ENCODE results near the gene ZNF277. TPM values are rescaled to one million over a fixed set of nuclear protein-coding genes. Genes with fewer than 3 reads are reported as not detected.

ZNF277 gene
- total RNA-seq, 1 experiment from 2014 or later = 13.1 TPM

DNA sequence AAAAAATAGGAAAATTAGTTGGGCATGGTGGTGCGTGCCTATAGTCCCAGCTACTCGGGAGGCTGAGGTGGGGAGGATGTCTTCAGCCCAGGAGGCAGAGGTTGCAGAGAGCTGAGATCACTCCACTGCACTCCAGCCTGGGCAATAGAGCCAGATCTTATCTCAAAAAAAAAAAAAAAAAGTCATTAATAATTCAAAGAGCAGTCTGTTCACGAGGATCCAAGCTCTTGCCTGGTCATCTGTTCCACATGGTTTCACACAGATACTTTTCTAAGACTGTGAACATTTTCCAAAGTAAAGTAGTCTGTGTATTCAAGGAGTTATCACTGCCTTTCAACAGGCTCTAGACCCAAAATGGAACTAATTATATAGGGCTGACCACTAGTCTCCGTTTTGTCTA is 86.9 kb downstream of the ZNF277 start:
- Histone ChIP-seq H3K18ac (ENCODE audit: insufficient read length, low read depth, low read length) (no peak overlapping the region), H3K23ac (ENCODE audit: insufficient read length, low read depth, low read length) (no peak overlapping the region), H3K4me2 (ENCODE audit: insufficient read depth, insufficient read length, low read length) (no peak overlapping the region), H2BK20ac (ENCODE audit: low read depth, low read length, poor library complexity, severe bottlenecking) (no peak overlapping the region), H2AFZ (ENCODE audit: low read length) (no peak overlapping the region), H2BK5ac (ENCODE audit: insufficient read length, low read length) (no peak overlapping the region), H2BK12ac (ENCODE audit: insufficient read length, low read depth, low read length) (no peak overlapping the region), H4K91ac (ENCODE audit: insufficient read length, low read depth, low read length) (no peak overlapping the region), H4K20me1 (ENCODE audit: control insufficient read depth, insufficient read depth, insufficient read length) (no peaks in the 10 kb centered on the region), H3K23me2 (ENCODE audit: insufficient read length, low read depth, low read length, poor library complexity, severe bottlenecking) (no peaks in the 10 kb centered on the region), H2BK120ac (ENCODE audit: low read depth, low read length, poor library complexity, severe bottlenecking) (no peak overlapping the region), H3K79me2 (ENCODE audit: insufficient read depth, low read length) (no peaks in the 10 kb centered on the region), H2BK15ac (ENCODE audit: low read depth, low read length) (no peak overlapping the region), H2AK5ac (ENCODE audit: insufficient read length, low read length) (no peak overlapping the region), H3K56ac (ENCODE audit: insufficient read length, low read depth, low read length) (no peak overlapping the region), H3T11ph (ENCODE audit: low read length) (no peak overlapping the region), H3K79me1 (ENCODE audit: insufficient read depth, low read depth, low read length, poor library complexity, severe bottlenecking) (no peaks in the 10 kb centered on the region), H3K9me3 (ENCODE audit: control insufficient read depth, low read depth, low read length) (no peaks in the 10 kb centered on the region), H3K4ac (ENCODE audit: low read depth, low read length) (no peak overlapping the region), H4K5ac (ENCODE audit: insufficient read length, low read depth, low read length) (no peak overlapping the region), H4K8ac (replicated peaks; ENCODE audit: insufficient read length, low read depth, low read length) (no peak overlapping the region), H3K27me3 (ENCODE audit: insufficient read depth, low read length) (no peaks in the 10 kb centered on the region), H3K9ac (ENCODE audit: extremely low read depth, insufficient read length, low read length) (no peak overlapping the region), H3K27ac (ENCODE audit: insufficient read length, low read depth, low read length) (no peak overlapping the region), H3K4me1 (ENCODE audit: insufficient read depth, low read length) (no peaks in the 10 kb centered on the region; the same call in 1 of the 2 replicates), H3K14ac (ENCODE audit: insufficient read depth, low read length) (no peak overlapping the region)
- no peak overlapping the region for H3K27ac Mint-ChIP-seq
- no CpG with 5 or more reads among the region's 4 CpGs for WGBS (ENCODE audit: extremely low coverage, insufficient read length, low lambda C conversion rate)
- DNase-seq = no peak
- TF ChIP-seq, protein P1, sequence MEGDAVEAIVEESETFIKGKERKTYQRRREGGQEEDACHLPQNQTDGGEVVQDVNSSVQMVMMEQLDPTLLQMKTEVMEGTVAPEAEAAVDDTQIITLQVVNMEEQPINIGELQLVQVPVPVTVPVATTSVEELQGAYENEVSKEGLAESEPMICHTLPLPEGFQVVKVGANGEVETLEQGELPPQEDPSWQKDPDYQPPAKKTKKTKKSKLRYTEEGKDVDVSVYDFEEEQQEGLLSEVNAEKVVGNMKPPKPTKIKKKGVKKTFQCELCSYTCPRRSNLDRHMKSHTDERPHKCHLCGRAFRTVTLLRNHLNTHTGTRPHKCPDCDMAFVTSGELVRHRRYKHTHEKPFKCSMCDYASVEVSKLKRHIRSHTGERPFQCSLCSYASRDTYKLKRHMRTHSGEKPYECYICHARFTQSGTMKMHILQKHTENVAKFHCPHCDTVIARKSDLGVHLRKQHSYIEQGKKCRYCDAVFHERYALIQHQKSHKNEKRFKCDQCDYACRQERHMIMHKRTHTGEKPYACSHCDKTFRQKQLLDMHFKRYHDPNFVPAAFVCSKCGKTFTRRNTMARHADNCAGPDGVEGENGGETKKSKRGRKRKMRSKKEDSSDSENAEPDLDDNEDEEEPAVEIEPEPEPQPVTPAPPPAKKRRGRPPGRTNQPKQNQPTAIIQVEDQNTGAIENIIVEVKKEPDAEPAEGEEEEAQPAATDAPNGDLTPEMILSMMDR (conservative IDR thresholded peaks at IDR 0.05) = no peak
- H3K9me3 Mint-ChIP-seq = no peaks in the 10 kb centered on the region
- peaks cover 0 to 4% (median 2%) of the 10 kb centered on the region in 3 experiments; a peak in 2 of 7 replicates for H3K36me3 Mint-ChIP-seq (ENCODE audit: insufficient read depth in 1 of 3, low read depth in 3 of 3)
- H3K4me3 Mint-ChIP-seq = no peak overlapping the region
- peaks cover 0 to 2% of the 10 kb centered on the region in 2 experiments; a peak in 1 of 4 replicates for H3K4me1 Mint-ChIP-seq
- H3K27me3 Mint-ChIP-seq (ENCODE audit: low read depth) = no peaks in the 10 kb centered on the region

Measured in H9 (cell line).